ENCODE results near the gene CCDC28A.

DNA sequence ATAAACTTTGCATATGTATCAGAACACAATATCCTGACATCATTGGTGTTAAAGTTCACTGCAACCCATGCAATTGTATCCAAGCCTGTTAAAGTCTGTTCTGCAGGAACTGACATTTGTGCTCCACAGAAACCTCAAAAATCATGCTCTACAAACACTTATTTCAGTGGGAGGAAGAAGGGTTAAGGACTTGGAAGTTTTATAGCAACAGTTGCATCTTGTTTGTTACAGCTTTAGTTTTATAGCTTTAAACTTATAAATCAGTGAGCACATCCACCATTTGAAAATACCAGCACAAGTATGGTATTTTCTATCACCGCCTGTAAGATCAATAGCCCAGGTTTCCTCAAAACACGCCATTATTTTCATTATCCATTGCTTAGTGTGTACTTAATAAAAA is 23.2 kb downstream of the CCDC28A start:
- no peak for TF ChIP-seq POLR2AphosphoS5 (IDR thresholded peaks at IDR 0.05; ENCODE audit: borderline replicate concordance, low read depth, low read length)
- no peak for TF ChIP-seq EZH2 (IDR thresholded peaks at IDR 0.05)
- no peak for TF ChIP-seq FOXP2 (optimal IDR thresholded peaks at IDR 0.05; ENCODE audit: control extremely low read depth, extremely low read length, insufficient read depth)
